ENCODE measurements around the gene MTCH2.

The MTCH2 gene

DNA sequence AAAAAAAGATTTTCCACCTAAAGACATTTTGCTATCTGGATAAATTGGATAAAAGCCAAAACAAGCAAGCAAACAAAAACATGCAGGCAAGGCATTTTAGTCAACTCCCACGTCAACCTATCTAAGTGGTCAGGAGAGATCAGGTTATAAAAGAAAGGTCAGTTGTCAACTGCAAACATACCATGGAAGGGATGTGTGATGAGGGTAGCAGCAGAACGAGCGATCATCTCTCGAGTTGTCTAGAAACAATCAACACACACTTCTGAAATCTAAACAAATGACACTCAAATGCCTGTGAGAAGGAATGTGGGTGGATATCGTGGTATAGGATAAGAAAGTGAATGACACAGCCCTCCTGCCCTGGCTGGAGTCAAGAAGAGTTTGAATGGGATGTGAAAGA lies 10.9 kb downstream of the MTCH2 start:
- DNase-seq = no peak

- DNase-seq = no peak
These were observed 14.3 kb downstream of the MTCH2 start for GRCh38 chr11:47628026-47628425.

GRCh38 chr11:47626234-47626633 lies 16.1 kb downstream of the MTCH2 start:
- DNase-seq = no peak

DNA sequence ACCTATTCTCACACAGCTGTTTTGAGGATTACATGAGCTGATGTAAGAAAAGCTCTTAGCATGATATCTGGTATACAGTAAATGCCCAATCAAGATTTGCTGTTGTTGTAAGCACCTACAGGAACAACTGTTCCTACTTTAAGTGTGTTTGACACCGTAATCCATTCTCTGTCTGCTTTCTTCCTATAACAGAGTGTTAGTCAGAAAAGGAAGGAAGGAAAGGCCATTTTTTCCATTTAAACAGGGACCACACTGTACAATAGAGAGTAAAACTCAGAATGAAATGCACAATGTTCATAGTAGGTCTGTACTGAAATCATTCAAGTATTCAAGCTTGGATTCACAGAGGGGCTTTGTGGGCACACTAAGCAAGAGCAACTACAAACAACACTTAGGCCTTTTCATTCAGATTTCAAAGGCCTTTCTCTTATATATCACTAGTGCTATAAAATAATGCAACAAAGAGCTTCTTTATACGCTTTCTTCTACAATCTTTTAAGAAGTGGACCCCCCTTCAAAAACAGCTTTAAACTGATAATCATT lies 21.5 kb downstream of the MTCH2 start:
- no peak for DNase-seq

DNA sequence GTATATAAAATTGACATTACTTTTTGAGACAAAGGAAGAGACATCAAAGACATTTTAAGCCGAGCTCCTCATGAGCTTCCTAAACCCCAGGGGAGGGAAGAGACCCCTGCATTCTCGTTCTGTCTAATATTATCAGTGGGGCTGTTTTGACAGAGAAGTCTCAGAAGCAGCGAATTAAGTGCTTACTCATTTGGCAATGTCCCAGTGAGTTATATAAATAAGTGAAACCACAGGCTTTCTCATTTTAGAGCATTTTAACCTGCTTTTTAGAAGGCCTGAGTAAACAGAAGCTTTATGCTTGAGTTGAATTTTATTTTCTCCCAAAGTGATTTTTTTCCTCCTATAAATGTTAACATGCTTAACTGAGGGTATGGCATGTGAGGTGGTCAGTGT lies 24.9 kb downstream of the MTCH2 start:
- DNase-seq = no peak

DNA sequence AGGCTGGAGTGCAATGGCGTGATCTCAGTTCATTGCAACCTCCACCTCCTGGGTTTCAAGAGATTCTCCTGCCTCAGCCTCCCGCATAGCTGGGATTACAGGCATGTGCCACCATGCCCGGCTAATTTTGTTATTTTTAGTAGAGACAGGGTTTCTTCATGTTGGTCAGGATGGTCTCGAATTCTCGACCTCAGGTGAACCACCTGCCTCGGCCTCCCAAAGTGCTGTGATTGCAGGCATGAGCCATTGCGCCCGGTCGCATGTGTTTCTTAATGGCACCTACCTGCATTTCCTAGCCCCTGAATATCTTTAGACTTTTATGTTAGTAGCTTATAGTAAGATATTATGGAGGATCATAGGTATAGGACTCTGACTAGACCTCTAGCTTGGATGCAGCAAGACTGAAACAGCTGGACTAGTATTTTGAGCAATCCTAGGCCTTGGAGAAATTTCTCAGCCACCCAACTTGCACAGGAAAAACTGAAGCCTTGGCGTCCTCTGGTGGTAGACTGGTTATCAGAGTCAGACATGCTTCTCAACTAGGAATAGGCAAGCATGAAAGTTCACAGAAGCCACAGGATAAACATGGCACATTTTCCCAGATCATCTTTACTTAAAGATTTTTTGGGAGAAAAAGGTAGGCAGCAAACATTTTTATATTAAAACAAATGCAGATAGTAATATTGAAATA lies 25.5 kb downstream of the MTCH2 start:
- no peak for DNase-seq

DNA sequence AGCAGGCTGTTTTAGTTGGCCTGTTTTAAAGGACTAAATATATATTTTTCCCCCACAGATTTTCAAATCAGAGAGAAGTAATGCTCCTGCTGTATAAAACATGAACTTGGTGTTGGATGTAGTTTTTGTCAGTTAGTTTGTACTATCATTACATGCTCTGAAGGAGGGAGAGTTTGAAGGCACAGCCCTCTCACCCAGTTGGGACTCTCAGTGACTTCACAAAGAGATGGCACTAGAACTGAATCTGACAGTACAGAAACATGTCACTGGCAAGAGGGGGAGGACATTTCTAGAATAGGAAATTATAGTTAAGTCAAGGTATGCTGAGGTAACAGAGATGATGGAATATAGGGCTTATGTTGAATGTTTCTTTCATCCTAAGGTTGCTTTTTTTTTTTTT lies 27.1 kb downstream of the MTCH2 start:
- no peak for DNase-seq

GRCh38 chr11:47611348-47611794 lies 31.0 kb downstream of the MTCH2 start:
- DNase-seq = no peak

- DNase-seq = no peak
These were observed 32.7 kb downstream of the MTCH2 start for GRCh38 chr11:47609675-47610074.

DNA sequence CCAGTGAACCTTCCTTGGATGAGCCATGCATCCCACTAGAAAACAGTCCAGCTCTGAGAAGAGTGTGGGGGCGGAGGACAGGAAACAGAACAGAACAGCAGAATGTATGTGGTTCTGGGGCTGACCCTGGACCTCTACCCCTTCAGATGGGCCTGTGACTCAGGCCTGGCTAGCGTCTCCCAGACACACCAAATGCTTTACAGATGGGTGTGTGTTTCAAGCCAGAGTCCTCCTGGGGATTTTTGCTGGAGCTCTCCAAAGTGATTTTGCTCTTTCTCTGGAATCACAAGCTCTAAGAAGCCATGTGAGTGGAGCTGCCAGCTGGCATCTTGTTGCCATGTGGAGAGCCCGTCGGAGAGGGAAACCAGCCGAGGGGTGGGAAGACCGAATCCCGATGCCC lies 35.0 kb downstream of the MTCH2 start:
- DNase-seq = peak; percentile 42

DNA sequence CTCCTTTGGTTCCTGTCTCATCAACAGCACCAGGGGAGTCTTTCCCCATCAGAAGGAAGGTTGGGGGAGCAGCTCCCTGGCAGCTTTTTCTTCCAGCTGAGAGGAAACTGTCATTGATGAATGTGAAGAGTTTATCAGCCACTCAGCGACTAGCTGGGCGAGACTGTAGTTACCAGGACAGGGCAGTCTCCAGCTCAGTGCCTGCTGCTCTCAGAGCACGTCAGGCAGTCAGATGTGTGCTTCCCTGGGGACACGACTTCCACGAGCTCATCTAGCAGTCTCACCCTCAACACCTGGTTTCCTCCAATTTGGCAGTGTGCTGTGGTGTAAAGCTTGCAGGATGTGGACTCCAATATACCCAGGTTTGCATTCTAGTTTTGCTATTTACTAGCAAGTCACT lies 35.6 kb downstream of the MTCH2 start:
- DNase-seq = no peak

GRCh38 chr11:47605921-47606320 lies 36.4 kb downstream of the MTCH2 start:
- no peak for DNase-seq

DNA sequence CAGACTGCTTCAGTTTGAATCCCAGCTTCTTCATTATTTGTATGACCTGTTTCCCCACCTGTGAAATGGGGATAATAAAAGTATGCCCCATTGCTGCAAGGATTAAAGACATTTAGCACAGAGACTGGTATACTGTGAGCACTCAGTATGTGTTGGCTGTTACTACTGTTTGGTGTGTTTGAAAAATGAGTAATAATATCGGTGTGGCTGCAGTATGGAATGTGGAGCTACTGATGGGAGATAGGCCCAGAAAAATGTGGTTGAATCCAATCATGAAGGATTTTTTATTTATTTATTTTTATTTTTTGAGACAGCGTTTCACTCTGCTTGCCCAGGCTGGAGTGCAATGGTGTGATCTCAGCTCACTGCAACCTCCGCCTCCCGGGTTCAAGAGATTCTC lies 39.1 kb downstream of the MTCH2 start:
- no peak for DNase-seq

- no peak for DNase-seq
These were observed 42.5 kb downstream of the MTCH2 start for GRCh38 chr11:47599902-47600301.

GRCh38 chr11:47595967-47596366 lies 46.4 kb downstream of the MTCH2 start:
- DNase-seq = no peak

DNA sequence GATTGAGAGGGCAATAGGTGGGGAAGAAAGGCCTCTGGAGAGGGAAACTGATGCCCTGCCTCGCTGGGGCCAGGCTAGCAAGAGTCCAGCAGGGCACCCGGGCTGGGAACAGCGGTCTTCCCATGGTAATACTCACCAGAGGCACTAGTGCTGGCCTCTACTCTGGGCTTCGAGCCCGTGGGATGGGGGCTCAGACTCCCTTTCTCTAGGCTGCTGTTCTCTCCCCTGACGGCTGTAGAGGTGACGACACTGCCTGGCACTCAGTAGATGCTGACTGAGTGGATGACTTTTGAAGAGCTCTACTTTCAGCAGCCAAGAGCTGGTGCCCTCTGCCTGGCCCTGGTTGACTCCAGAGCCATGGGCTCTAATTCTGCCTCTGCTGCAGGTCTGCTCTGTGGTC lies 47.3 kb downstream of the MTCH2 start:
- DNase-seq = no peak

DNA sequence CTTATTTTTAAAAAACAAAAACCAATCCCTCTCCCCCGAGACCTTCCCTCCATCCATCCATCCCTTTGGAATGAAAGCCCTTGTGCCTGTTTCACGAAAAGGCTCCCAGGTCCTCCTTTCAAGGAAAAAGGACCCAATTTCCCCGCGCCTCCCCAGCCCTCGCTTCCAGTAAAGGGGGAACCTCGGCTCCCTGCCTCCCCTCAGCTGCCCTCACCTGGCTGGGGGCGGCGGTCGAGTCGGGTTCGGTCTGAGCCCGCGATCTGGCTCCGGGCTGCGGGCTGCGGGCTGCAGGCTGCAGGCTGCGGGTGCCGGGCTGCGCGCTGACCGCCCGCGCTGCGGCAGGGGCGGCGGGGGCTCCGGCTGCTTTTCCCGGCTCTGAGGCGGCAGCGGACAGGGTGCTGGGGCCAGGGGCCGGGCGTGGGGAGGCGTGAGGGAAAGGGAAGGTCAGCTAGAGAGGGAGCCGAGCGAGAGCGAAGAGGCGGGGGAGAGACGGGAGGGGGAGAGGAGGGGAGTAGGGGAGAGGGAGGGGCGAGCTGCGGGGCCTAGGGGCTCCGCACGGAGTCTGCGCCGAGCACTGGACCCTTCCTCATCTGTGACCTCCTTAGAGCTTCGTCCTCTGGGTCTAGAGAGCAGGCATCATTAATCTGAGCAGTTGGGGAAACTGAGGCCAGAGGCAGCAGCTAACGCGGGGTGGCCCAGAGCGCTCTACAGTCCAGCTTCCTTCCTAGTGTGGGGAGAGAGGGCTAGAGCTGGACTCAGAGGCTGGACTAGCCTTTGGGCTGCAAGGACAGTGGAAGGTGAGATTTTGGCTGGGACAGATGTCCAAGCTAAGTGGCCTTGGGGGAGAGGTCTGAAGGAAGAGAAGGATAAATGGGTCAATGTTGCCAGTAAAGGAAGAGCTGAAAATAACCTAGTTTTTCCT lies 48.2 kb downstream of the MTCH2 start, which contains the start of gene C1QTNF4:
Gene C1QTNF4 (minus strand): TSS at position 478 of the 922 bp plus-strand sequence. CDS start 3,601 bp downstream, outside the sequence.
- no peak for DNase-seq

DNA sequence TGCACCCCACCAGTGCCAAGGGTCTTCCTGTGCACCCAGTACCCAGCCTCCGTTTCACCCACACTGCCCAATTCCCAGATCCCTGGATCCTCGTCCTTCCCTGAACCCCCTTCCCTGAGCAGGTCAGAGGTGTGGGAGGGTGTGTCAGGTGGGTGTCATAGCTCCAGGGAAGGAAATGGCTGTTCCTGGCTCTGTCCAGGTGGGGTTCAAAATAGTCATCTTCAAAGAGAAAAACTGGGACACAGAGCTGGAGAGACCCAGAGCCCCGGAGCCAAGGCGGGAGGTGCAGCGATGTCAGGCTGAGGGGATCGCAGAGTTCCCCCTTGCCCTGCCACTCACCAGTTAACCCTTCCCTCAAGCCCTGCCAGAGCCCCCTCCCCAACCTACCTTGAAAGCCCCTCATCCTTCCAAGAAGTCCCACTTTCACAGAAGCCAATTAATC lies 48.8 kb downstream of the MTCH2 start:
- DNase-seq = no peak

DNA sequence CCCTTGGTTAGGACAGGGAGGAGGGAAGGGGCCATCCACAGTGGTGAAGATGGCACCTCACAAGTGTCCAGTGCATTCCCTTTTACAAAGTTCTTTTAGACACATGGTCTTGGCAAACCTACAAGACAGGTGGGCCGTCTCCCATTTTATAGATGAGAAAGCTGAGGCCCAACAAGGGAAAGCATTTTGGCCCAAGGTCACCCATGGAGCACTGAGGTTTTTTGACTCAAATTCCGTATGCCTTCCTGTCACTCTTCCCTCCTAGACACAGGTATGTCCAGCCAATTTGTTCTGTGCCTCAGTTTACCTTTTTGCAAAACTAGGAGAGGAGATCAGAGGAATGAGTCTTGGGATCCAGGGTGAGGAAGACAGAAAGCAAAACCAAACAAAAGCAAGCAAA lies 49.4 kb downstream of the MTCH2 start:
- no peak for DNase-seq

GRCh38 chr11:47592251-47592650 lies 50.1 kb downstream of the MTCH2 start:
- DNase-seq = no peak

- no peak for DNase-seq
These were observed 50.6 kb downstream of the MTCH2 start for GRCh38 chr11:47591764-47592163.

- DNase-seq = no peak
These were observed 52.1 kb downstream of the MTCH2 start for GRCh38 chr11:47589977-47590861.

- DNase-seq = no peak
These were observed 52.8 kb downstream of the MTCH2 start for GRCh38 chr11:47589584-47589976.

Measured in NCI-H524 treated with DMSO at 0.1 percent for 48 hours (cell line).